Ishikawa (cell line): ENCODE results near the gene HABP4.

Experiments used
- CEBPB ChIP-seq: IDR thresholded peaks from 2 replicates; pipeline ENCODE4 v1.6.1; 2012
- CREB1 ChIP-seq: IDR thresholded peaks from 2 replicates; pipeline ENCODE4 v1.6.1; 2012; ENCODE audit warnings: low read depth
- EGR1 ChIP-seq: IDR thresholded peaks from 2 replicates; pipeline ENCODE4 v1.6.1; 2012
- EP300 ChIP-seq: IDR thresholded peaks from 2 replicates; pipeline ENCODE4 v1.6.1; 2012; ENCODE audit warnings: borderline replicate concordance
- FOXM1 ChIP-seq: IDR thresholded peaks from 2 replicates; pipeline ENCODE4 v1.6.1; 2012; ENCODE audit warnings: low read depth, borderline replicate concordance
- NFIC ChIP-seq: IDR thresholded peaks from 2 replicates; pipeline ENCODE4 v1.6.1; 2012
- RAD21 ChIP-seq: IDR thresholded peaks from 2 replicates; pipeline ENCODE4 v1.6.1; 2012; ENCODE audit warnings: low read depth
- TAF1 ChIP-seq: IDR thresholded peaks from 2 replicates; pipeline ENCODE4 v1.6.1; 2012; ENCODE audit warnings: low read depth, mild to moderate bottlenecking
- TCF12 ChIP-seq: IDR thresholded peaks from 2 replicates; pipeline ENCODE4 v1.6.1; 2012; ENCODE audit warnings: low read depth
- TEAD4 ChIP-seq: IDR thresholded peaks from 2 replicates; pipeline ENCODE4 v1.6.1; 2012
- YY1 ChIP-seq: IDR thresholded peaks from 2 replicates; pipeline ENCODE4 v1.6.1; 2012; ENCODE audit warnings: low read depth
- ZBTB7A ChIP-seq: IDR thresholded peaks from 2 replicates; pipeline ENCODE4 v1.6.1; 2012; ENCODE audit warnings: low read depth
- TF ChIP-seq, protein P1 (sequence below): IDR thresholded peaks from 2 replicates; pipeline ENCODE4 v1.6.1; 2012; ENCODE audit warnings: low read depth, mild to moderate bottlenecking
- TF ChIP-seq, protein P2 (sequence below): IDR thresholded peaks from 2 replicates; pipeline ENCODE4 v1.6.1; 2012
- TF ChIP-seq, protein P3 (sequence below): IDR thresholded peaks from 2 replicates; pipeline ENCODE4 v1.6.1; 2012

Gene HABP4

DNA sequence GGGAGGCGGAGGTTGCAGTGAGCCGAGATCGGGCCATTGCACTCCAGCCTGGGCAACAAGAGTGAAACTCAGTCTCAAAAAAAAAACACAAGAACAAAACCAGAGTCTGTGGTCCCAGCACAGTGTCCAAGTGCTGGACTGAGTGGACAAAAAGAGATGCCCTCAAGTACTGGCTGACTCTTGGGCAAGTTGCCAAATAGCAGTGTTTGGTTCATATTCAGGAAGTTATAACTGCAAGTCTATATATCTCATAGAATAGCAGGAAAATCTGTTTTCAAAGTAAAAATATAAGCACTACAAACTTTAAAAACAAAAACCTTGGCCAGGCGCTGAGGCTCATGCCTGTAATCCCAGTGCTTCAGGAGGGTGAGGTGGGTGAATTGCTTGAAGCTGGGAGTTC lies 7.3 kb downstream of the HABP4 start:
- TF ChIP-seq TEAD4 = no peak
- no peak for TF ChIP-seq TAF1
- TF ChIP-seq, protein P1, sequence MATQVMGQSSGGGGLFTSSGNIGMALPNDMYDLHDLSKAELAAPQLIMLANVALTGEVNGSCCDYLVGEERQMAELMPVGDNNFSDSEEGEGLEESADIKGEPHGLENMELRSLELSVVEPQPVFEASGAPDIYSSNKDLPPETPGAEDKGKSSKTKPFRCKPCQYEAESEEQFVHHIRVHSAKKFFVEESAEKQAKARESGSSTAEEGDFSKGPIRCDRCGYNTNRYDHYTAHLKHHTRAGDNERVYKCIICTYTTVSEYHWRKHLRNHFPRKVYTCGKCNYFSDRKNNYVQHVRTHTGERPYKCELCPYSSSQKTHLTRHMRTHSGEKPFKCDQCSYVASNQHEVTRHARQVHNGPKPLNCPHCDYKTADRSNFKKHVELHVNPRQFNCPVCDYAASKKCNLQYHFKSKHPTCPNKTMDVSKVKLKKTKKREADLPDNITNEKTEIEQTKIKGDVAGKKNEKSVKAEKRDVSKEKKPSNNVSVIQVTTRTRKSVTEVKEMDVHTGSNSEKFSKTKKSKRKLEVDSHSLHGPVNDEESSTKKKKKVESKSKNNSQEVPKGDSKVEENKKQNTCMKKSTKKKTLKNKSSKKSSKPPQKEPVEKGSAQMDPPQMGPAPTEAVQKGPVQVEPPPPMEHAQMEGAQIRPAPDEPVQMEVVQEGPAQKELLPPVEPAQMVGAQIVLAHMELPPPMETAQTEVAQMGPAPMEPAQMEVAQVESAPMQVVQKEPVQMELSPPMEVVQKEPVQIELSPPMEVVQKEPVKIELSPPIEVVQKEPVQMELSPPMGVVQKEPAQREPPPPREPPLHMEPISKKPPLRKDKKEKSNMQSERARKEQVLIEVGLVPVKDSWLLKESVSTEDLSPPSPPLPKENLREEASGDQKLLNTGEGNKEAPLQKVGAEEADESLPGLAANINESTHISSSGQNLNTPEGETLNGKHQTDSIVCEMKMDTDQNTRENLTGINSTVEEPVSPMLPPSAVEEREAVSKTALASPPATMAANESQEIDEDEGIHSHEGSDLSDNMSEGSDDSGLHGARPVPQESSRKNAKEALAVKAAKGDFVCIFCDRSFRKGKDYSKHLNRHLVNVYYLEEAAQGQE = no peak
- TF ChIP-seq NFIC = 0 out of 2 replicates have a peak, but pooled peaks have one; percentile 9

DNA sequence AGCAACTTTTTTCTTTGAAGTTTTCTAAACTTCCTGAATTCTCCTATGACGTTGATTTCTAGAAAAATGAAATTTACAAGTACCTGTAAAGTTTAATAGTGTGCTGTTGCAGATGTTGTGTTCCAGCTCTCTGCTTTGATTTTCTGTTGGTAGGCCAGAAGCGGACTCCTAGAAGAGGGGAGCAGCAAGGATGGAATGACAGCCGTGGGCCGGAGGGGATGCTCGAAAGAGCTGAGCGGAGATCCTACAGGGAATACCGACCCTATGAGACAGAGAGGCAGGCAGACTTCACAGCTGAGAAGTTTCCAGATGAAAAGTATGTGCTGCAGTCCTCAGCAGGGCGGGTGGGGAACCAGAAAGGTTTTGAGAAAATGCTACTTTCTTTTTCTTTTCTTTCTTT lies 8.3 kb downstream of the HABP4 start:
- no peak for TF ChIP-seq CEBPB
- TF ChIP-seq, protein P1 = no peak
- TF ChIP-seq, protein P2, sequence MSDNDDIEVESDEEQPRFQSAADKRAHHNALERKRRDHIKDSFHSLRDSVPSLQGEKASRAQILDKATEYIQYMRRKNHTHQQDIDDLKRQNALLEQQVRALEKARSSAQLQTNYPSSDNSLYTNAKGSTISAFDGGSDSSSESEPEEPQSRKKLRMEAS = no peak
- TF ChIP-seq TEAD4 = no peak
- TF ChIP-seq EP300 = no peak
- no peak for TF ChIP-seq NFIC
- TF ChIP-seq CREB1 = no peak
- no peak for TF ChIP-seq TCF12
- TF ChIP-seq ZBTB7A = no peak
- TF ChIP-seq TAF1 = no peak
- no peak for TF ChIP-seq RAD21
- no peak for TF ChIP-seq FOXM1
- TF ChIP-seq EGR1 = no peak
- no peak for TF ChIP-seq YY1
- TF ChIP-seq, protein P3, sequence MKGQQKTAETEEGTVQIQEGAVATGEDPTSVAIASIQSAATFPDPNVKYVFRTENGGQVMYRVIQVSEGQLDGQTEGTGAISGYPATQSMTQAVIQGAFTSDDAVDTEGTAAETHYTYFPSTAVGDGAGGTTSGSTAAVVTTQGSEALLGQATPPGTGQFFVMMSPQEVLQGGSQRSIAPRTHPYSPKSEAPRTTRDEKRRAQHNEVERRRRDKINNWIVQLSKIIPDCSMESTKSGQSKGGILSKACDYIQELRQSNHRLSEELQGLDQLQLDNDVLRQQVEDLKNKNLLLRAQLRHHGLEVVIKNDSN = no peak

DNA sequence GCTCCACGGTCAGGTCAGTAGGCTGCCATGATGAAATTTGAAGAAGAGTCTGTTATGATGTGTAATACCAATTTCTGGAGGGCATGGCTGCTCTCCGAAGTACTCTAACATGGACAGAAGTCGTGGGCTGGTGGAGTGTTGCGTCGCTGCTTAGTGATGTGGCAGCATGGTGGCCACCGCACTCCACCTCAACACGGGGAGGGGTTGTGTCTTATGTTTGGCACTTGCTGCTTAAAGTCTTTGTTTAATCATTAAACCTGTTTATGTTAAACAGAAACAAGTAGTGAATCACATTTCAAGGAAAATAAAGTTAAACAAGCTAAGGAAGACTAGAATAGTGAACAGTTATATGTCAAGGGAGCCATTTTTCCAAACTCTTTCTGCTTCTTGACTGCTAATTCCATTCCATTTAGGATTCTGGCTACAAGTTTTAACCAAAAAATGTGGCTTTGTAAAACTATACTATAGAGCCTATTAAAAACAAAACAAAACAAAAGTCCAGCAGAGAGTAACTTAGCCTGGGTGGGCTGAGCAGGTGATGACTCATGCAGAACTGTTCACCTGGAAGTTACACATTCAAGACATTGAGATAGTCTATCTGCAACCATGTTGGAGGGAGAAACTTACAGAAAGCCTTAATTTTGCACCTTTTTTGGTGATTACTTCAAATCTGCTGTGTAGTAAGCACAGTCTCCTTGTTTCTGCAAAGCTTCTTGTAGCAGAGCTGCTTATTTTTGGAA lies 9.5 kb downstream of the HABP4 start:
- TF ChIP-seq TAF1 (no peak), TEAD4 (no peak), NFIC (no peak), YY1 (no peak), RAD21 (no peak), EP300 (no peak)
- TF ChIP-seq, protein P1 = no peak
- TF ChIP-seq, protein P3 = no peak

DNA sequence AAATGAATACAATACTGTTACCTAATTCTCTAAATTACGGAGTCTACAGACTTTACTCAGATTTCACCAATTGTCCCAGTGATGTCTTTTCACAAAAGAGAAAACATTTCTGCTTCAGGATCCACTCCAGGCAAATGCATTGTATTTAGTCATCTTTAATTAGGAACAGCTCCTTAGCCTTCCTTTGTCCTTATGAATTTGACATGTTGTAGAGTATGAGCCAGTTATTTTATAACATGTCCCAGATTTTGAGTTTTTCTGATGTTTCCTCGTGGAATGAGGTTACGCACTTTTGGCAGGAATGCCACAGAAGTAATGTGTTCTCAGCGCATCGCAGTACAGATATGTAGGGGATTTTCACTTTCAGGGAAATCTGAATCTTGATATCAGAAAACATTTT lies 10.5 kb downstream of the HABP4 start:
- TF ChIP-seq RAD21 (no peak), TEAD4 (no peak), EGR1 (no peak), ZBTB7A (no peak), YY1 (no peak), TCF12 (no peak), NFIC (no peak), CREB1 (no peak), TAF1 (no peak), CEBPB (no peak), EP300 (no peak), FOXM1 (no peak)
- TF ChIP-seq, protein P2 = no peak
- TF ChIP-seq, protein P3 = no peak
- TF ChIP-seq, protein P1 = no peak
